IPS-11a (cell line): ENCODE results near the gene GYS1.

Source experiments
- H3K4me3 ChIP-seq: one replicate; pipeline ENCODE4 v1.5.1; 2013; ENCODE audit warnings: low read depth, low read length, control low read depth

The GYS1 gene

GRCh38 chr19:49018388-49019241, 25.5 kb upstream of the GYS1 start:
- H3K4me3 ChIP-seq, result peak overlapping the region; percentile 17

GRCh38 chr19:49017666-49018351, 24.7 kb upstream of the GYS1 start:
- H3K4me3 ChIP-seq, result peak overlapping the region; percentile 20

GRCh38 chr19:49017041-49017665, 24.0 kb upstream of the GYS1 start, which contains the start of gene LHB:
LHB (minus strand) TSS chr19:49017091; CDS start chr19:49017081, 10 bp downstream.
- peak within 1 kb of the TSS; percentile 20 for H3K4me3 ChIP-seq

GRCh38 chr19:49016067-49016839, 23.1 kb upstream of the GYS1 start:
- no peak overlapping the region for H3K4me3 ChIP-seq

- no peak overlapping the region for H3K4me3 ChIP-seq
Observed at GRCh38 chr19:49014870-49015255, 21.8 kb upstream of the GYS1 start.

- H3K4me3 ChIP-seq, result no peak overlapping the region
Observed at GRCh38 chr19:49014123-49014869, 21.2 kb upstream of the GYS1 start.

- no peak overlapping the region for H3K4me3 ChIP-seq
Observed at GRCh38 chr19:49011194-49011593, 18.1 kb upstream of the GYS1 start.

GRCh38 chr19:49010453-49010852, 17.3 kb upstream of the GYS1 start:
- no peak overlapping the region for H3K4me3 ChIP-seq

GRCh38 chr19:49009828-49010227, 16.7 kb upstream of the GYS1 start:
- no peak overlapping the region for H3K4me3 ChIP-seq

GRCh38 chr19:49006905-49007304, 13.8 kb upstream of the GYS1 start:
- no peak overlapping the region for H3K4me3 ChIP-seq

- no peak overlapping the region for H3K4me3 ChIP-seq
Observed at GRCh38 chr19:49004964-49005614, 12.0 kb upstream of the GYS1 start.

- no peak overlapping the region for H3K4me3 ChIP-seq
Observed at GRCh38 chr19:49004133-49004532, 11.0 kb upstream of the GYS1 start.

GRCh38 chr19:48999481-49000325, 6.6 kb upstream of the GYS1 start:
- no peak overlapping the region for H3K4me3 ChIP-seq

GRCh38 chr19:48997972-48998371, 4.9 kb upstream of the GYS1 start:
- no peak overlapping the region for H3K4me3 ChIP-seq

- H3K4me3 ChIP-seq, result peak overlapping the region; percentile 67
Observed at GRCh38 chr19:48994035-48994386, 902 bp upstream of the GYS1 start.

GRCh38 chr19:48992581-48993174, 431 bp downstream of the GYS1 start:
- H3K4me3 ChIP-seq, result peak overlapping the region; percentile 70

- H3K4me3 ChIP-seq, result peak overlapping the region; percentile 70
Observed at GRCh38 chr19:48991873-48992580, 1.1 kb downstream of the GYS1 start.
